Fibroblast of villous mesenchyme (primary cell): ENCODE measurements around the gene NOL4L. TPM values are rescaled to one million over a fixed set of nuclear protein-coding genes. Genes with fewer than 3 reads are reported as not detected.
"Not testable (repeated sequence)": the region's sequence is repeated elsewhere in the genome, so short reads cannot be mapped to it uniquely, and the experiment has no call there.

Experiments used
- DNase-seq: peaks from one replicate; pipeline ENCODE4 v3.0.0-alpha.2; 2010; ENCODE audit warnings: low read depth
- H3K4me3 ChIP-seq: 2 replicates; pipeline ENCODE4 v1.5.1; 2011; ENCODE audit warnings: low read depth, mild to moderate bottlenecking, low read length
- total RNA-seq: library from RNA; depleted of rRNA; stranded (reverse); fragments of >200 nt; gene quantifications from 2 replicates; pipeline ENCODE4 v1.2.3, GENCODE V29; 2012
- TF ChIP-seq, protein P1 (sequence below): IDR thresholded peaks from 2 replicates; pipeline ENCODE4 v1.5.1; 2012; ENCODE audit warnings: low read depth, mild to moderate bottlenecking, low read length; ENCODE audit not compliant: insufficient read depth

Gene NOL4L
- total RNA-seq, 1 donor = 9.9 TPM

DNA sequence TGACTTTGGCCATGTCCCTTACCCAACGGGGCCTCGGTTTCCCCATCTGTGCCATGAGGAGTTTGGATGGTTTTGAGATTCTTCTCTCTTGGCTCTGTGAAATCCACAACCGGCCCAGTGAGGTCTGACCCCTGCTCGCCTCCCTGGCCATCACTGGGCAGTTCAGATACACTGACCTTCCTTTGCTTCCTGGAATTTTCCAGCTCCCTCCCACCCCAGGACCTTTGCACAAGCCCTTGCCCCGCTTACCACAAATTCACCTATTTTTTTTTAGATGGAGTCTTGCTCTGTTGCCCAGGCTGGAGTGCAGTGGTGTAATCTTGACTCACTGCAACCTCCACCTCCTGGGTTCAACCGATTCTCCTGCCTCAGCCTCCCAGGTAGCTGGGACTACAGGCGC, 12.6 kb upstream of the NOL4L start:
- TF ChIP-seq, protein P1, sequence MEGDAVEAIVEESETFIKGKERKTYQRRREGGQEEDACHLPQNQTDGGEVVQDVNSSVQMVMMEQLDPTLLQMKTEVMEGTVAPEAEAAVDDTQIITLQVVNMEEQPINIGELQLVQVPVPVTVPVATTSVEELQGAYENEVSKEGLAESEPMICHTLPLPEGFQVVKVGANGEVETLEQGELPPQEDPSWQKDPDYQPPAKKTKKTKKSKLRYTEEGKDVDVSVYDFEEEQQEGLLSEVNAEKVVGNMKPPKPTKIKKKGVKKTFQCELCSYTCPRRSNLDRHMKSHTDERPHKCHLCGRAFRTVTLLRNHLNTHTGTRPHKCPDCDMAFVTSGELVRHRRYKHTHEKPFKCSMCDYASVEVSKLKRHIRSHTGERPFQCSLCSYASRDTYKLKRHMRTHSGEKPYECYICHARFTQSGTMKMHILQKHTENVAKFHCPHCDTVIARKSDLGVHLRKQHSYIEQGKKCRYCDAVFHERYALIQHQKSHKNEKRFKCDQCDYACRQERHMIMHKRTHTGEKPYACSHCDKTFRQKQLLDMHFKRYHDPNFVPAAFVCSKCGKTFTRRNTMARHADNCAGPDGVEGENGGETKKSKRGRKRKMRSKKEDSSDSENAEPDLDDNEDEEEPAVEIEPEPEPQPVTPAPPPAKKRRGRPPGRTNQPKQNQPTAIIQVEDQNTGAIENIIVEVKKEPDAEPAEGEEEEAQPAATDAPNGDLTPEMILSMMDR = no peak
- no peak for DNase-seq
- H3K4me3 ChIP-seq = no peak overlapping the region

DNA sequence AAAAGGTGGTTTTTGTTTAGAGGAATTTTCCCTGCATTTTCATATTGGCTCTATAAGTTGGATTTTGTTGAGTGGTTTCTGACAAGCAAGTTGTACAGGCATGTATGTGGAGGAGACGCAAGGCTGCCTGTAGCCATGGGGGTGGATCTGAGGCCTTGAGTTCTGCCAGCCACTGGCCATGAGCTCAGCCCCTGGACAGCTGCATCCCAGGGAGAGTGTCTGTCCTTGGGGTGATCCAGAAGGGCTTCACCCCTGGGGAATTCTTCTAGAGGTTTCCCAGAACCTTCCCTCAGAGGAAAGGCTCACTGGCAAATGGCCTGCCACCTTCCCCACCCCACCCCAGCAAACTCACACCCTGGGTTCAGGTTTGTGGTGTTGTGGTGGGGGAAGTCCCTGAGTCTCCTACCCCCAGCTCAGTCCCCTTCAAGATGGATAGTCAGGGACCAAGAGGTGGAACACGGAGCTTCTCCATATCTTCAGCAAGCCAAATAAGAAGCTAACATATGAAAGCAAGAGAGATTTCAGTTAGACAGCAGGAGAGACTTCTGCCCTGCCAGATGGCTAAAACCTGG, 11.6 kb upstream of the NOL4L start:
- no peak overlapping the region for H3K4me3 ChIP-seq
- TF ChIP-seq, protein P1 = no peak
- no peak for DNase-seq

DNA sequence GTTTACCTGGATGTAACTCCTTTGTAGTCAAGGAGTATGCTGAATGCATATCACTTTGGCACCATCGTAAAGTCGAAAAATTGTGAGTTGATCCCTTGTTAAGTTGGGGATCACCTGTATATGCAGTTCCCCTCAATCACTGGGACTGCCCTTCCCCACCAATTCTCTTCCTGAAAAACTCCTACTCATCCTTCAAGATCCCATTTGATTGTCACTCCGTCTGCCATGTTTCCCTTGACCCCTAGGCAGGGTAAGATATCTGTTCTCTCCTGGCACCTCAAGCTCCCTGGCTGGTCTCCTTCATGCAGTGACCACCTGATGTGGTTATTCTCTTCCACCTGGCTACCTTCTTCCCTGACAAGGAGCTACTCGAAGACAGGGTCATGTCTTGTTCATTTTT, 10.0 kb upstream of the NOL4L start:
- TF ChIP-seq, protein P1 = no peak
- no peak overlapping the region for H3K4me3 ChIP-seq
- DNase-seq = no peak

GRCh38 chr20:32594669-32595068, 9.5 kb upstream of the NOL4L start:
- H3K4me3 ChIP-seq, DNase-seq: not testable (repeated sequence)

DNA sequence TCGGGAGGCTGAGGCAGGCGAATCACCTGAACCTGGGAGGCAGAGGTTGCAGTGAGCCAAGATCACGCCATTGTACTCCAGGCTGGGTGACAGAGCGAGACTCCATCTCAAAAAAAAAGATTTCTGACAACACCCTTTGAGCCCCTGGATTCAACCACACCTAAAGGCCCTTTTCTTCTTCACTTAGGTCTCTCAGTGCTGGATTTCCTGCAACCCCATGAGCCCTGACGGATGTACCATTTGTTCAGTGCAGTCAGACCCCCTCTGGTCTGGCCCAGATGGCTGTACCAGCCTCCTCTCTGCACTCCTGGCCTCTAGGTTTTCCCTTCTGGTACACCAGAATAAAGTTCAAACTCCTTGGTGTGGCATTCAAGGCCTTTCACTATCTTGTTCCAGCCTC, 9.1 kb upstream of the NOL4L start:
- no peak for DNase-seq
- H3K4me3 ChIP-seq = no peak overlapping the region
- TF ChIP-seq, protein P1 = no peak

DNA sequence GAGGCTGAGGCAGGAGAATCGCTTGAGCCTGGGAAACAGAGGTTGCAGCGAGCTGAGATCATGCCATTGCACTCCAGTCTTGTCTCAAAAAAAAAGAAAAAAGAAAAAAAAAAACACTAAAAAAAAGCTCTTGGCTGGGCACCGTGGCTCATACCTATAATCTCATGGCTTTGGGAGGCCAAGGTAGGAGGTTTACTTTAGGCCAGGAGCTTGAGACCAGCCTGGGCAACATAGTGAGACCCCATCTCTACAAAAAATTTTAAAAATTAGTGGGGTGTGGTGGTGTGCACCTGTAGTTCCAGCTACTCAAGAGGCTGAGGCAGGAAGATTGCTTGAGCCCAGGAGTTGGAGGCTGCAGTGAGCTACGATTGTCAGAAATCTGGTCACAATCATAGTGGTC, 7.5 kb upstream of the NOL4L start:
- H3K4me3 ChIP-seq, DNase-seq: not testable (repeated sequence)

DNA sequence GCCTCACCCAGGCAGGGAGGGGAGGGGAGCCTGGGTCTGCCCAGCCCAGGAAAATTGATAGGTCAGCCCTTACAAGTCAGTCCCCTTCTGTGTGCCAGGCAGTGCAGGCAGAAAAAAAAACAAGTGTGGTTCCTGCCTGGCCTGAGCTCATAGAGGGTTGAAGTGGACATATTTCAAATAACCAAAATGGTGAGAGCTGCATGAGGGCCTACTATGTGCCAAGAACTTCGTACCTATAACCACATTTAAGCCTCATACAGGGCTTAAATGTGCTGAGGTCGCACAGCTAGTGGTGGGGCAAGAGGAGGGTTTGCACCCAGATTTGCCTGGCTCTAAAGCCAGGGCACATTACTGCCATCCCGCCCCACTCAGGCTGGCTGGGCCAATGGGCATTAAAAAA, 6.9 kb upstream of the NOL4L start:
- DNase-seq = no peak
- TF ChIP-seq, protein P1 = no peak
- H3K4me3 ChIP-seq = no peak overlapping the region

DNA sequence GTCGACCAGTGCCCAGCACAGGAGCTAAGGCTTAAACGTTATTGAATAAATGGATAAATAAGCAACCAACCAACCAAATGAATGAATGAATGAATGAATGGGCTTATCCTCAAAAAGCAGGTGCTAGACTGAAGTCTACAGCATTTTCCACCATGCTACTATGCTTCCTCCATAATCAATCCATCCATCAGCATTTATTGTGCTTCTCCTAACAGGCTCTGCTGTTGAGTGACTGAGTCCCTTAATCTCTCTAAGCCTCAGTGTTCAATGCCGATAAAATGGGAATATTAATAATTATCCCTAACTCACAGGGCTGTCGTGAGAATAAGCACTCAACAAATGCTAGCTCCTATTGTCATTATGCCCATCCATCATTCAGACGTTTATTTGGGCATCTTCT, 4.6 kb upstream of the NOL4L start:
- no peak overlapping the region for H3K4me3 ChIP-seq
- no peak for DNase-seq
- TF ChIP-seq, protein P1 = no peak
